CD4-positive, alpha-beta T cell treated with Interleukin-17A for 1 hour (primary cell): Measurements from ENCODE around the gene SPRTN.
A peak's percentile ranks its signal among the peaks of the same experiment; 100 is the strongest.
"Not testable (repeated sequence)": the region's sequence is repeated elsewhere in the genome, so short reads cannot be mapped to it uniquely, and the experiment has no call there.

Source experiments
- DNase-seq: peaks from one replicate; pipeline ENCODE4 v3.0.0-alpha.2; 2020

The SPRTN gene

DNA sequence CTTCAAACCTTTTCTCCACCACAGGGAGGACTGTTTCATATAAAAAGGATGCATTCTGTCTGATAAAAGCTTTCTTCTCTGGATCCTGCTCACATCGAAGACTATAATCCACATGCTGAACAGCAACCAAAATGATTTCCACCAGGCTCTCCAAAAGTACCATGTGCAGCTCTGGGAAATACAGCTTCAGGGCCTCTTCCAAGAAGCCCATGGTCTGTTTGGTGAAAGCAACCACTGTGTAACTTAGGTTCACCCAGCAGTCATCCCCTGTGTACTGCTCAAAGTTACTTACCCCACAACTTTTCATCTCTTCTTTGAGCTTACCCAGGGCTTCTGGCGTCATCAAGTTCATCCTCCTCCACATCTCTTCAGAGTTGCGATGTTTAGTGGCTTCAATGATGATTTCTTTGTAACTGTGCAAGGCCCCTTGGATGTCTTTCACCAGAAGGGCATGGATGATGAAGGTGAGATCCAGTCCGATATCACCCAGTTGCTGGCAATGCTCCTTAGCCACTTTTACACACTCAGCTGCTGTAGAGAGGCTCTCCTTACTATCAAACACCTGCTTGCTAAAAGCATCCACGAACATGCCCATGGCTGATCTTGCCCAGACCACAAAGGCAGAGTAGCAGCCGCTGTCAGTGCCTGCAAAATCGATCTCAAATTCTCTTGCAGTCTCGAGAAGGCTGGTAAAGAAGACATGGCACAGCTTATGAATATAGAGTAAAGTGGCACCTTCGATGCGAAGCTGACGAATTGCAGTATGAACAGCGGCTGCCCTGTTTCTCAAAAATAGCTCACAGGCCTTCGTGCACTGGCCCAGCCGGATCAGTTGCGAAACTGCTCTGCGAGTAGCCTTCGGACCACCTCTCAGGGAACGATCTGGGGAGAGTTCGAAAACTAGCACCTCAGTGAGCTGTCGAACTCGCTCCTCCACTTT is 2.2 kb upstream of the SPRTN start:
- no peak for DNase-seq

DNA sequence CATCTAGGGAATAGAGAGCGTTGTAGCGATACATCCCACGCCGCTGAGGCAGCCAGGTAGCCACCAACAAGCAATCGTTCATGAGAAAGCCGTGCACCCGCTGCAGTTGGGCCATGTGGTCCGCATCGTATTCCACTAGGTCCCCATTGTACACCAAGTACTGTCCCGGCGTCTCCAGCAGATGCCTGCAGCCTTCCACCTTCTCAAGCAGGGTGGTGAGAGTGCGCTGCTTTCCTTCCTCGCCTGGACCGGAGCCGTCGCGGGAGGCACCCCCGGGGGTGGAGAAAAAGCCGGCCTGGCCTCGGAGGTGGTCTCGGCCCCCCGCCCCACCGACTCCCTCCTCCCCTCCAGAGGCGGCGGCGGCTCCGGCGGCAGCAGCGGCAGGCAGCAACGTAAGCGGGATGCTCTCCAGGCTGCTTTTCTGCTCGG is 1.0 kb upstream of the SPRTN start:
- DNase-seq: no peak

DNA sequence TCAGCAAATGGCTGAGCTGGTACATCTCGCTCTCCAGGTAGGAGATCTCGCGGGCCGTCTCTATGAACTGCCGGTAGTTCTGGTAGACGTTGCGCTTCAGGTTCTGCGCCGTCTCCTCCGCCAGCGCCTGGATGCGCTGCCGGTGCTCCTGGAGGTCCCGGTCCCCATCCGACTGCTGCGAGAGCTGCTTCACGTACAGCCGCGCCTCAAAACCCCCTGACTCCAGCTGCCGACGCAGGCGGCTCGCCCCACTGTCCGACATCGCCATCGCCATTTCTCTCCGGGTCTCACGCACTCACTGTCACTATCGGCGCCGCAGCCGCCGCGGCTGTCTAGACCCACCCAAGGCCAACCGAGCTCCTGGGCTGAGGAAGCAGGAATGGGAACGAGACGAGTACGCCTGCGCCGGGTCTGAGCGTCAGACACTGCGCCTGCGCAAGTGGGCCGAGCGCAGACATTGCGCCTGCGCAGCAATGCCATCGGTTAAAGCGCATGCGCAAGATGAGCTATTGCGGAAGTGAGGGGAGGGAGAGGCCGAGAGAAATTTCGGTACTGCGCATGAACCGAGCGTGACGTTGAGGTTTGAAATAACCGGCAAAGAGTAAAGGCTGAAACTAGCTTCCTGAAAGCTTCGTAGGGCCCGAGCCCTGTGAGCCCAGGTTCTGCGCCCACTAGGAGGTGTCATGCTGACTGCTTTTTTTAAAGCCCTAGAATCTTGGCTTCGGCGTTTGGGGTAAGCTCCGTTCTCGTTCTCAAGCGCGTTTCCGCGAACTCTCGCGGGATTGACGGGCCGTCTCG is 422 bp upstream of the SPRTN start, which contains the start of gene EXOC8:
Gene EXOC8 (minus strand): TSS at position 381 of the 798 bp plus-strand sequence. CDS start 107 bp downstream, at position 274.
- DNase-seq: peak; percentile 98

DNA sequence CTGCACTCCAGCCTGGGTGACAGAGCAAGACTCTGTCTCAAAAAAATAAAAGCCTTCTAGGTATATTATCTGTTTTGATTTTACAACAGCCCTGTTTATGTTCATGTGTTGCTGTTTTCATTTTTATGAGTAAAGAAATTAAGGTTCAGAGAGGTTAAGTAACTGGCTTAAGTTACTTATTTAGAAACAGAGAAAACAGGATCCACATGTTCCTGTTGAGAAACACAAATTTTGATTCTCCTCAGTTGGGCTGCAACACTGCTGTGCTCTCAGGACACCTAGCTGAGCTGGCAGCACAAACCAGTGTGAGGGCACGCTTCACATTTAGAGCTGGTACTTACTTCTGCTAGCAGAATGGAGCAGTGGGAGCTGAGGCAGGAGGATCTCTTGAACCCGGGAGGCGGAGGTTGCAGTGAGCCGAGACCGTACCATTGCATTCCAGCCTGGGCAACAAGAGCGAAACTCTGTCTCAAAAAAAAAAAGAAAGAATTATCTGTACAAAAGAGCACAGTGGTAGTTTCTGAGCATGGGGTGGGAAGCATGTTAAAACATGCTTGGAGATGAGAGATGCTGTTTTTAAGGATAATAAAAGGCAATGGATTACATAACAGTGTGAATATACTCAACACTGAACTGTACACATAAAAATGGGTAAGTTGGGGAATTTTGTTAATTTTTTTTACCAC is 2.4 kb downstream of the SPRTN start:
- no peak for DNase-seq

DNA sequence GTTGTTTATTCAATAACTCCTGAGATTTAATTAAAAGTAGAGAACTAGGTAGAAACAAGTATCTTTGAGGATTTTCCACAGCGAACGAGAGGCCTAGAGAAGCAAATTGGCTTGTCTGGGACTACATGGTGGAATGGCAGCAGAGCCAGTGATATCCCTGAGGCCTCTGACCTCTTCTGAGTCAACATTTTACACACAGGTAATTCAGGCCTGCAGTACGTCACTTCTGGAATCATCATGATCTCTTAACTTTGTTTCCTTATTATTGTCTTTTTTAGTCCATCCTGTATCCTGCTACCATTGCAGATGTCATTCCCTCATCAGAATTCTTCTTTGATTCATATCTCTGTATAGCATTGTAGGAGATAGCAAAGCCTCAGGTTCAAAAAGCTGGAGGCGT is 9.9 kb downstream of the SPRTN start:
- DNase-seq: no peak

DNA sequence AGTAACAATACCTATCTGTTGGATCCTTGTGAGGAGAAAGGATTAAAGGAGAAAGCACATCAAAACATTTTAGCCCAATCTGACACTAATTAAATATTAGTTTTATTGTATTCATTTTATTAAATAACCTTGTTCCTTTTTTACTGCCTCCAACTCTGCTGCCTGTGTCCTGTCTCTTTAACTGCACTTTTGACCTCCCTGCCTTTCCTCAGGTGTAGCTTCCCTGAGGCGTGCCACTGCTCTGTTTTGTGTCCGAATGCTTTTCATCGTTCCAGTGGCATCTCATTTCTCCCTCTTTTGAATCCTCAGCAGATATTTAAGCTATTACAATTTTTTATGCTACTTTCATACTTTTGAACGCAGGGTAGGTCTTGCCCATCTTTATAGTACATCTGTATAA is 10.3 kb downstream of the SPRTN start:
- no peak for DNase-seq

DNA sequence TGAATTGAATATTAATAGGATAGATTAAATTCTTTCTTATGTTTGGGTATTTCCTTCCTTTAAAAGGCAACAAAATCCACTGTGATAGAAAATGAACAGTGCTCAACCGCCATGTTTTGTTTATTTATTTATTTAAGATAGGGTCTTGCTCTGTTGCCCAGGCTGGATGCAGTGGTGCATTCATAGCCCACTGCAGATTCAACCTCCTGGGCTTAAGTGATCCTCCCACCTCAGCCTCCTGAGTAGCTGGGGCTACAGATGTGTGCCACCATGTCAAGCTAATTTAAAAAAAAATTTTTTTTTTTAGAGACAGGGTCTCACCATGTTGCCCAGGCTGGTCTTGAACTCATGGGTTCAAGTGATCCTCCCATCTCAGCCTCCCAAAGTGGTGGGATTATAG is 10.8 kb downstream of the SPRTN start:
- not testable (repeated sequence) for DNase-seq

DNA sequence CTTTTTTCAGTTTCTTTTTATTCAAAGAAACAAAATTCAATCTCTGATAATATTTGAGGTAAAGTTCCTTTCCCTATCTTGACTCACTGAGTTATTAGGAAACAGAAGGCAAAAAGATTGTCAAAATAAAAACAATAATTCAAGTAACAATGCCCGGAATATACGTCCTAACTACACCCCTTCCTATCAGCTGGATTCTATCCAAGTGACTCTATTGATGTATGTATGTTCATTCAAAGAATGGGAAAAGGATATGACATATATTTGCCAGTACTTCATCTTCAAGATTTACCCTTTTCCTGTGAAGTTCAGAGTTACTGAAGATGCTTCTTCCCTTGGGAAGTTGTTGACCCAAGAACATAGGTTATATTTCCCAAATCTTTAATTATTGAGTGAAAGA is 13.7 kb downstream of the SPRTN start:
- DNase-seq: no peak

DNA sequence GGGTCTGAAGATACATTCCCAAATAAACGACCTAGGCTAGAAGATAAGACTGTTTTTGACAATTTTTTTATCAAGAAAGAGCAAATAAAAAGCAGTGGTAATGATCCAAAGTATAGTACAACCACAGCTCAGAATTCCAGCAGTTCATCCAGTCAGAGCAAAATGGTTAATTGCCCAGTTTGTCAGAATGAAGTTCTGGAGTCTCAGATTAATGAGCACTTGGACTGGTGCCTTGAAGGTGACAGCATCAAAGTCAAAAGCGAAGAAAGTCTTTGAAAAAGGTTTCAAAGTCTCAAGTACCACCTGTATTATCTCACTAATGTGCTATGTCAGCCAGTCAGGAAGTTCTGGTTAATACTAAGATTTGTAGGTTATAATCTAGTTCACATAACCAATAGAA is 15.0 kb downstream of the SPRTN start:
- no peak for DNase-seq

DNA sequence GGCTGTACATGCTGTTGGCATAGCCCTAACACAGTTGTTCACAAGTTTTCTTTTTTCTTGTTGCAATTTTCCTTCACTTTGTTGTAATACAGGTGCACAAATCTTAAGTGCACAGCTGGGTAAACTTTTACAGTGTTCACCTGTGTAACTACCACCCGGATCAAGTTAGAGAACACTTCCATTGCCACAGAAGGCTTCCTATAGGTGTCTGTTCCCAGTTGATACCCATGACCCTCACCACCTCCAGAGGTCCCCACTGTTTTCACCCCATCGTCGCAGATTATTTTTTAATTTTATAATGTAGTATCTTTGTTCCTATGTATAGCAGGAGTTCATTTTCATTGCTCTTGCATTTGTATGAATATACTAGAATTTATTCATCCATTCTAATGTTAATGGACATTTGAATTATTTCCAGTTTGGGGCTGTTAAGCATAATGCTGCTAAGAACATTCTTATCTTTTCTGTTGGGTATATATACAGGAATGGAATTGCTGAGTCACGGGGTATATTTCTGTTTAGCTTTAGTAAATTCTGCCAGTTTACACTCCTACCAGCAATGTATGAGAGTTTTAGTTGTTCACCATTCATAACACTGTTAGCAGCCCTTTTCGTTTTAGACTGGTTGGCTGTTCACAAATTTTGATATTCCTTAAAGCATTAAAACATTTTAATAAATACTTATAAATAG is 16.4 kb downstream of the SPRTN start:
- DNase-seq: no peak

DNA sequence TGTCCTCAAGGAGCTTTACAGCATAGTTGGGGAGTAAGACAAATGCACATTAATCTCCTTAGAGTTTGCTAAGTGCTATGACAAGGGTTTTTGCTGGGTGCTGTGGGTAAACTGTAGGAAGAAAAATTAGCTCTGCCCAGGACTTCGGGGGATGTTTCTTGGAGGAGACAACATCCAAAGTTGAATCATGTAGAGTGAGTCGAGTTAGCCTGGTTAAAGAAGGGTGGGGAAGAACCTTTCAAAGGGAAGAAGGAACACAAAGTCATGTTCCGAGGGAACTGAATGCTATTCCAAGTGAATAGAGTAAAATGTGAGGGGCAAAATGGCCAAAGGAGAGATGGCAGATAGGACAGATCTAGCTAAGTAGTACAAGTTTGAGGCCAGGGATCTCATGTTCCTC is 17.1 kb downstream of the SPRTN start:
- DNase-seq: no peak

DNA sequence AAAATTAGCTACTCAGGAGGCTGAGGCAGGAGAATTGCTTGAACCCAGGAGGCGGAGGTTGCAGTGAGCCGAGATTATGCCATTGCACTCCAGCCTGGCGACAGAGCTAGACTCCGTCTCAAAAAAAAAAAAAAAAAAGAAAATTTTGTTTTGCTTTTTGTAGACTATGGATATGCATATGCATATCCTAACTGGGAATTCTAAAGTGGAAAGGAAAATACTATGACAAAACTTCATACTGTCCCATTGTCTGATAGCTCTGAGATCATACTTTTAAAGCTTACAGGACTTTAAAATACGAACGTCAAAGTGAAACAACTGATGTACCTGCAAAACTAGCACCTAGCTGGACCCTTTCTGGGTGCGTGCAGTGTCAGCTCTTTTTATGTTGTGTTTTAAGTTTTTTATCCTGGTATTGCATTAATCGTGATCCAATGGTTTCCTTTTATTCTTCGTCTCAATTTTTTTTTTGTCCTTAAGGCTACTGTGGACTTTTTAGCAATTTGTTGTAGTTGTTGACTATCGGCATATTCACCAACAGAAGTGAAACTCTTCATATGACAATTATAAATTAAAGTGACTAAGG is 19.2 kb downstream of the SPRTN start:
- no peak for DNase-seq

DNA sequence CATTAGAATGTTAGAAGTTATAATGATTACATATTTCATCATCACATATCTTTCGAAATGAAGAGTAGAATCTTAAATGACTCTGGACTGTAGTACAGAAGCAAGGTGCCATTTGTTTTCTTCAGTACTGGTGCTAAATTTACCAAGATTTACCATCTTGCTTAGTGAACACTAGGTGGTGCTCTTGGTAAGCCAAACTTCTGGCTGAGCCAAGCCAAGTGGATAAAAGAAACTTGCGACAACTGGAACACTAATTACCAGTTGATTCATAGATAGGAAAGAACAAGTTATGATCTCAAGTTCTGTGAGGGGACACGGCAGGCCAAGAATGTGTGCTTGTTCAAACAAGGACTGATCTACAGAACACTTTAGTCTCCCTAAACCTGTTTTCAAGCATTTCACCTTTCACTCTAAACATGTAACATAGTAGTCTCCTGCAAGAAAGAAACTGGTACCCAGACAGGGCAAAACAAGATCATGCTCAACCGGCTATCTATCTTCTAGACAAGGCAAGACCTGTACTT is 19.8 kb downstream of the SPRTN start:
- DNase-seq: peak; percentile 68

DNA sequence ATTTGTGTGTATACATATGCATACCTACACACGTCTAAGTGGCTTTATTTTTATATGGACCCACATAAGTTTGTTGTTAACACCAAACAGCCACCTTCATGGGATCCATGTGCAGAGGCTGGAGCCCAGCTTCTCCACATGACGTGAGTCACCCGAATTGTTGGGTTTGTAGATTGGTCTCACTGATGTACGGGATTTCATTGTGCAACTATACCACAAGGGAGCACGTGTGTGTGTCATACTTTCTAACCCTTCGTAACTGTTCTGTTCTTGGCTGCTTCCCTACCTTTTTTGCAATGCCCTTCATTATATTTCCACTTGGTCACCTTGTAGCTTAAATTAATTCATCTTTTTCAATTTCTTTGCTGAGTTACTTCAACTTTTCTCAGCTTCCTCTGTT is 21.0 kb downstream of the SPRTN start:
- no peak for DNase-seq

DNA sequence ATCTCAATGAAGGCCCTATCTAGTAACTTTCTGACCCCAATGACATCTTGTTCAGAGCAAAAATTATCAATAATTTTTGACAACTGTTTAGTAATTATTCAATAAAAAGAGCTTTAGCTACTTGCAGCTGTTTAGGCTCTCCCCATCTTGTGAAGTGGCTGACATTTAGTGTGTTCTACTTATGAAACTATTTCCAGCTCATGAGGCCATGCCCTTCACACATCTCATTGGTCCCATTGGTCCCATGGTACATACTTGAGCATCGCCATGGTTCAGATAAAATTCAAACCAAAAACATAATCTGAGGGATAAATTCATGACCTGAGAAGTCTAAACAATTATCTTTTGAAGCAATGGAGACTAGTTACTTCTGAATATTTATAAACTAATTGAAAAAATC is 24.2 kb downstream of the SPRTN start:
- no peak for DNase-seq

DNA sequence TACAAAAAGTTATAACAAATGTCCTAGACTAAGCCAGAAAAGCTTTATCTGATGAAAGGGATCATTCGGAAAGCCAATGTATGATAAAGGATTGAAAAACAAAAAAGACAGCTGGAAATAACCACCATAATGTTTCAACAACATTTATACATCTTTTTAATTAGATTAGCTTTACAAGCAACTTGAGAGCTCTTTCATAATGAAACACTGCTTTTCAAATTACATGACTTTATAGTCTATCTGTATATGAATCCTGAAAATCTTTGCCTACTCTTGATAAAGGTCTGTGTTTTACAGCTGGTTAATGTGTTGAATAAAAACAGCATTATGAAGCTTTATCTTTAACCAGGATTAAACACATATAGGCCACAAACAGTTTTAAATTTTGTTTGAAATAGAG is 25.5 kb downstream of the SPRTN start:
- DNase-seq: no peak

DNA sequence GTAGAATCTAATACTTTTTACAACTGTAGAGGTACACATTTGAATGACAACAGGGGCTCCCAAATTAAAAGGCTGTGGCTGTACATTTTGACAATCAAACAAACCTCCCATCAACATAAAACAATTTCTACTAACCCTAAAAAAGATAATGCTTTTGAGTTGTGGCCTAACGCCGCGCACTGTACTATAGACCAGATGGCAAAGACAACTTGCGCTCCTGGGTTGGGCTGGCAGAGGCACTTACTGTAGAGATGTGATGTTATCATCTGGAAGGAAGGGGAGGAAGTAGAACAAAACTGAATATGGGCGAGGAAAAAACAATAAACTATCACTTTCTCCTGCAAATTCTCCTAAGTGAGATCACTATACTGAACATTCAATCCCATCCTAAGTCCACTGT is 26.1 kb downstream of the SPRTN start:
- no peak for DNase-seq

DNA sequence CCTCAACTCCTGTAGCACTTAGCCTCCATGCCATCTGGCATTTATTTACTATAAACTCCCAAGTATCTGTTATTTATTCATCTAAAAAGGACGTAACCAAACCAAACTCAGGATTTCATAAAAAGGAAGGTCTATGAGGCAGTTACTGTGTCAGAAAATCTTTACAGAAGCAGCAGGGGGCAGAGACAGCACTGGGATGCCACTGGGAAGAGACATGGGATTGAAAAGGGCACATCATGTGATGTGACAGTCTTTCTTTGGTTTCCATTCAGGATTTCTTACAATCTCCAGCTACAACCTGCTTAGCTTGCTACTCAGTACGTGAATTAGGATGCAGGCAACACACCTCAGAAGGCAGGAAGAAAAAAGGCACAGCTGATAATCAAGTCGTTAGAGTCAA is 31.2 kb downstream of the SPRTN start:
- DNase-seq: no peak

DNA sequence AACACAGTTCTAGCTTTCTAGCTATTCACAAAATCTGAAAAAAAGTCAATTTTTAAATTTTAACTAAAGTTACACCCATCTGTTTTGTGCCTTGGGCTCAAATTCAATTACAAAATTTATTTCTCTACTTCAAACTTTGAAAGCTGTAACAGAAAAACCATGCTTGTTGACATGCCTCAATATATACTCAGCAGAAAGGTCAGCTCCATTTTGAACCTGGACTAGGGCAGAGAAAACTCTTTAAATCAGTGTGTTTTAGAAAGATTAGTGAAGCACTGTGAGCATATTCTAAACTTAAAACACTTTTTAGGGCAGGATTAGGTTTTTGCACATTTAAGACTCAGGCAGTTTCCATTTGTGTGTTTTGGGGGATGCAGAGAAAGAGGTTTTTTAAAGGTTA is 34.4 kb downstream of the SPRTN start:
- DNase-seq: no peak

DNA sequence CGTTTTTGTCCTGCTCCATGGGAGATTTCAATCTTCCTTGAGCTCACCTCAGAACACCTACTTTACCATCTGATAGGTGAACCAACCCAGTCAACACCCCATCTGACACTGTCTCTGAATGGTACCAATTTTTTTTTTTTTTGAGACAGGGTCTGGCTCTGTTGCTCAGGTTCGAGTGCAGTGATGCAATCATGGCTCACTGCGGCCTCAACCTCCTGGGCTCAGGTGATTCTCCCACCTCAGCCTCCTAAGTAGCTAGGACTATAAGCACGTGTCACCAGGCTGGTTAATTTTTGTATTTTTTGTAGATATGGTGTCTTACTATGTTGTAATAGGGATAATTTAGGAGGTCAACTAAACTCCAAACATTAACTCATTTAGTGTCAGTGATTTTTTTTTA is 36.3 kb downstream of the SPRTN start:
- no peak for DNase-seq

DNA sequence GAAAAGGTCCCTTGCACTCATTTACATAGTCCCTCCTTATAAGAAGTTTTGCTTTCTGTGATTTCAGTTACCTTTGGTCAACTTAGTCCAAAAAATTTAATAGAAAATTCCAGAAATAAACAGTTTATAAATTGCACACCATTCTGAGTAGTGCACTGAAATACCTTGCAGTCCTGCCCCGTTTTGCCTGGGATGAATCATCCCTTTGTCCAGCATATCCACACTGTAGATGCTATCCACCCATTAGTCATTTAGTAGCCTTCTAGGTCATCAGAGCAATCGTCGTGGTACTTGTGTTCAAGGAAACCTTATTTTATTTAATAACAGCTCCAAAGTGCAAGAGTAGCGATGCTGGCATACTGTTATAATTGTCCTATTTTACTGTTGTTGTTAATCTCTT is 38.0 kb downstream of the SPRTN start:
- DNase-seq: no peak
